ENCODE data around the gene MCRIP1. TPM values are rescaled to one million over a fixed set of nuclear protein-coding genes. Genes with fewer than 3 reads are reported as not detected.

Gene MCRIP1
- total RNA-seq, 1 donor from 2014 or later, result 133 TPM

DNA sequence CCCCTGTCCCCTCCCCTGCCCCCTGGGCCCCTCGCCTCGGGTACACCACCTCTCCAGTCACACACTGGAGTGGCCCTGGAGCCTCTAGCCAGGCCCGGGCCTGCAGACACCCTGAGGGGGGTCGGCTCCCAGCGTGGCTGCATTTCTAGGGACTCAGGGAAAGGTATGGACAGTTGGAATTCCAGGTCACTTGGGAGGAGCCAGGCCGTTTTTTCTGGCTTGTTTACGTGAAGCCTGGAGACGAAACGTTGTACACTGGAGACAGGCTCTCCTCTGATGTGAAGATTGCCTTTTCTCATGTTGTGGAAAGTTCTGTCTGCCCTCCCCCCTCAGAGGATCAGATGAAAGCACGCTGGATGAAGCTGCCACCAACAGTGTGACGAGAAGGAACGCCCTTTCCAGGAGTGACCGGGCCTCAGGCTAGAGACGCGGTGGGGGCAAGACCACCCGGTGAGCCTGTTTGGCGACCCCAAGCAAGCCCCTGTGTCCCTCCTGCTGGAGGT, 5.7 kb upstream of the MCRIP1 start:
- Mint-ChIP-seq H3K27ac (ENCODE audit: unreplicated experiment) (no peak overlapping the region), H3K4me3 (ENCODE audit: unreplicated experiment) (no peak overlapping the region), H3K9me3 (ENCODE audit: low read depth) (no peaks in the 10 kb centered on the region), H3K36me3 (ENCODE audit: low read depth) (peaks cover 3% of the 10 kb centered on the region), H3K27me3 (ENCODE audit: low read depth) (no peaks in the 10 kb centered on the region), H3K4me1 (ENCODE audit: low read depth) (peaks cover 3% of the 10 kb centered on the region)
- peak; percentile 90 for DNase-seq (ENCODE audit: low spot score)
- TF ChIP-seq, protein P1, sequence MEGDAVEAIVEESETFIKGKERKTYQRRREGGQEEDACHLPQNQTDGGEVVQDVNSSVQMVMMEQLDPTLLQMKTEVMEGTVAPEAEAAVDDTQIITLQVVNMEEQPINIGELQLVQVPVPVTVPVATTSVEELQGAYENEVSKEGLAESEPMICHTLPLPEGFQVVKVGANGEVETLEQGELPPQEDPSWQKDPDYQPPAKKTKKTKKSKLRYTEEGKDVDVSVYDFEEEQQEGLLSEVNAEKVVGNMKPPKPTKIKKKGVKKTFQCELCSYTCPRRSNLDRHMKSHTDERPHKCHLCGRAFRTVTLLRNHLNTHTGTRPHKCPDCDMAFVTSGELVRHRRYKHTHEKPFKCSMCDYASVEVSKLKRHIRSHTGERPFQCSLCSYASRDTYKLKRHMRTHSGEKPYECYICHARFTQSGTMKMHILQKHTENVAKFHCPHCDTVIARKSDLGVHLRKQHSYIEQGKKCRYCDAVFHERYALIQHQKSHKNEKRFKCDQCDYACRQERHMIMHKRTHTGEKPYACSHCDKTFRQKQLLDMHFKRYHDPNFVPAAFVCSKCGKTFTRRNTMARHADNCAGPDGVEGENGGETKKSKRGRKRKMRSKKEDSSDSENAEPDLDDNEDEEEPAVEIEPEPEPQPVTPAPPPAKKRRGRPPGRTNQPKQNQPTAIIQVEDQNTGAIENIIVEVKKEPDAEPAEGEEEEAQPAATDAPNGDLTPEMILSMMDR (IDR thresholded peaks at IDR 0.05), result no peak

DNA sequence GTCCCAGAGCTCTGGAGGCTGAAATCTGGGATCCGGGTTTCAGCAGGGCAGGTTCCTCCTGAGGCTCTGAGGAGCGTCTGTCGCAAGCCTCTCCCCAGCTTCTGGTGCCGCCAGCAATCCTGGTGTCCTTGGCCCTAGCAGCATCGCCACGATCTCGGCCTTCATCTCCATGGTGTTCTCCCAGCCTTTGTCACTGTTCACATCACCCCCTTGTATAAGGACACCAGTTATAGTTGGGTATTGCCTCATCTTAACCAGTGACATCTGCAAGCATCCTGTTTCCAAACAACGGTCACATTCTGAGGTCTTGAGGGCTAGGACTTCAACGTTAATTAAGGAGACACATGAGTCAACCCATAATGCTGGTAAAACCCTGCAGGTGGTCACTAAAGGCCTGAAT, 4.5 kb upstream of the MCRIP1 start:
- no peak for DNase-seq (ENCODE audit: low spot score)
- no peak overlapping the region for H3K27ac Mint-ChIP-seq (ENCODE audit: unreplicated experiment)
- H3K36me3 Mint-ChIP-seq (ENCODE audit: low read depth), result no peaks in the 10 kb centered on the region
- H3K4me1 Mint-ChIP-seq (ENCODE audit: low read depth), result peaks cover 5% of the 10 kb centered on the region
- TF ChIP-seq, protein P1 (IDR thresholded peaks at IDR 0.05), result no peak
- H3K9me3 Mint-ChIP-seq (ENCODE audit: low read depth), result no peaks in the 10 kb centered on the region
- H3K4me3 Mint-ChIP-seq (ENCODE audit: unreplicated experiment), result no peak overlapping the region
- no peaks in the 10 kb centered on the region for H3K27me3 Mint-ChIP-seq (ENCODE audit: low read depth)

DNA sequence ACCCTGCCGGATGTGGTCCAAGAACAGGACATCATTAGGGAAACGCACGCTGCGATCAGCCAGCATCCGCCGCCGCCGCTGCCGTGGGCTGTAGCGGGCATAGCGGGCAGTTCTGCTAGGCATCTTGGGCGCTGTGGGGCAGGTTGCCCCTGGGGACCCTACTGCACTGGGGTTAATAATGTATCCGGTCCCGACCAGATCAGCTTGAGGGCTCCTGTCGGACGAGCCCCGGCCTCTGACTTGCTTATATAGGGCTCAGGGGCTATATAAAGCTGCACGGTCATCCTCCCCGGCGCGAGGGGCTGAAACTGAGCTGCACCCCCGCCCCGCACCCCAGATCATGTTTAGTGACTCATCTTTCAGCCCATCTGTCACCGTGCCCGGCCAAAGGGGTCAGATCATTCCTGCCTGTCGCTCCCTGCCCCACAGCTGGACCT, 1.8 kb upstream of the MCRIP1 start, which contains the start of gene PPP1R27:
PPP1R27 (minus strand) TSS at position 220 of the 437 bp plus-strand sequence; CDS start at position 123, 97 bp downstream.
- Mint-ChIP-seq H3K36me3 (ENCODE audit: low read depth) (no peaks in the 10 kb centered on the region), H3K4me1 (ENCODE audit: low read depth) (peaks cover 21% of the 10 kb centered on the region), H3K9me3 (ENCODE audit: low read depth) (no peaks in the 10 kb centered on the region), H3K4me3 (ENCODE audit: unreplicated experiment) (peak within 1 kb of the TSS; percentile 79), H3K27me3 (ENCODE audit: low read depth) (no peaks in the 10 kb centered on the region), H3K27ac (ENCODE audit: unreplicated experiment) (peak within 1 kb of the TSS; percentile 88)
- no peak for DNase-seq (ENCODE audit: low spot score)
- TF ChIP-seq, protein P1 (IDR thresholded peaks at IDR 0.05), result no peak

DNA sequence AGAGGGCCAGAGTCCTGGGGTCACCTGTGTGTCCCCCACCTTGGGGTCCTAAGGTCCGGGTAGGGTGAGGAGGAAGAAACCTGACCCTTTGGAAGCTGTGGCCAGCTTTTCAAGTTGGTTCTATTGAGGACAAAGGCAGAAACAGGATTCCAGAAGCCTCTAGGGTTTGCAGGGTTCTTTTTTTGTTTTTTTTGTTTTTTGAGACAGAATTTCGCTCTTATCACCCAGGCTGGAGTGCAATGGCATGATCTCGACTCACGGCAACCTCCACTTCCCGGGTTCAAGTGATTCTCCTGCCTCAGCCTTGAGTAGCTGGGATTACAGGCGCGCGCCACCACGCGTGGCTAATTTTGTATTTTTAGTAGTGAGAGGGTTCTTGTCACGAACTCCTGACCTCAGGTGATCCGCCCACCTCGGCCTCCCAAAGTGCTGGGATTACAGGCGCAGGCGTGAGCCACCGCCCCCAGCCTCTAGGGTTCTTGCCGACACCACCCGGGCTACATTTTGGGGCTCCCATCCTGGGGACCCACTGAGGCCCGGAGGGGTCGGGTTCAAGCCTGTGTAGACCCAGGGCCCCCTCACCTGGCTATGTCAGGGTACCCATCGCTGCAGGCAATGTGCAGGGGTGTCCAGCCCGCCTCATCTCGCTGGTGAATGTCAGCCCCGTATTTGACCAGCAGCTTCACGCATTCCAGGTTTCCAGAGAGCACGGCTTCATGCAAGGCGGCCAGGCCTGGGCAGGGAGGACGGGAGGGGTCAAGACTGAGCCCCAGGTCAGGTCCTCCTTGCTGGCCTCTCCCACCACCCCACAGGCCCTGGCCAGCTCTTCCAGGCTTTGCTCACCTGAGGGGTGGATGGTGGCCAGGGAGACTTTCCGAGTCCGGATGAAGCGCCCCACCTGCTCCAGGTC, 1.1 kb upstream of the MCRIP1 start:
- Mint-ChIP-seq H3K4me1 (ENCODE audit: low read depth) (peaks cover 28% of the 10 kb centered on the region), H3K4me3 (ENCODE audit: unreplicated experiment) (peak overlapping the region; percentile 79), H3K27me3 (ENCODE audit: low read depth) (no peaks in the 10 kb centered on the region), H3K27ac (ENCODE audit: unreplicated experiment) (peak overlapping the region; percentile 88), H3K36me3 (ENCODE audit: low read depth) (no peaks in the 10 kb centered on the region), H3K9me3 (ENCODE audit: low read depth) (no peaks in the 10 kb centered on the region)
- TF ChIP-seq, protein P1 (IDR thresholded peaks at IDR 0.05), result no peak
- no peak for DNase-seq (ENCODE audit: low spot score)

DNA sequence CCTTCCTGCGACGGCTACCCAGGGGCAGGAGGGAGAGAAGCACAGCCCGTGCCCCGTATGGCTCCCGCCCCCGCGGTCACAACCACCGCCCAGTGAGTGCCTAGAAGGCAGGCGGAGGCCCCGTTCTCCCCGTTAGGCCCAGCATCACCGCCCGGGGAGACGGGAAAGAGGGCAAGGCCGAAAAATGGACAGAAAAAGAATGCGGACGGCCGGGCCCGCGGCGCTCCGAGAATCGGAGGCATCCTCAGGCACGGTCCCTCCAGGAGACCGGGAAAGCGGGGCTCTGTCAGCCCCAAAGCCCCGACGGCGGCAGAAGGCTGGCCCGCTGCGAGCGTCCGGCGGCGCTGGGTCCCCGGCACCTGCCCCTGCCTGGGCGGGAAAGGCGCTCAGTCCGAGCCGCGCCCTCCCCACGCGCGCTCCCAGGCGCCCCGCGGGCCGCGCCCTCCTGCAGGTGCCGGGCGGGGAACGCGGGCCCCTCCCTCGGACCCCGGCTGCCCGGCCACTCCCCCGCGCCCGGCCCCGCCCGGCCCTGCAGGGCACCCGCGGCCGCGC, 407 bp downstream of the MCRIP1 start:
- H3K27me3 Mint-ChIP-seq (ENCODE audit: low read depth), result no peaks in the 10 kb centered on the region
- no peaks in the 10 kb centered on the region for H3K9me3 Mint-ChIP-seq (ENCODE audit: low read depth)
- H3K36me3 Mint-ChIP-seq (ENCODE audit: low read depth), result no peaks in the 10 kb centered on the region
- peak overlapping the region; percentile 89 for H3K27ac Mint-ChIP-seq (ENCODE audit: unreplicated experiment)
- peak overlapping the region; percentile 92 for H3K4me3 Mint-ChIP-seq (ENCODE audit: unreplicated experiment)
- DNase-seq (ENCODE audit: low spot score), result no peak
- peaks cover 31% of the 10 kb centered on the region for H3K4me1 Mint-ChIP-seq (ENCODE audit: low read depth)
- TF ChIP-seq, protein P1 (IDR thresholded peaks at IDR 0.05), result no peak

All from chondrocyte (in vitro differentiated cells).